SK-N-SH (cell line): ENCODE data around the gene TMEM14C. TPM values are rescaled to one million over a fixed set of nuclear protein-coding genes. Genes with fewer than 3 reads are reported as not detected.

Source experiments
- CTCF ChIA-PET: fragments of 300-600, 350-600 bp; formaldehyde crosslinking; extraction: SDS; loops from one replicate; lab custom pipeline; 2021; lab: Yijun Ruan, JAX
- POLR2A ChIA-PET: fragments of 350-600 bp; sonication (Branson Sonifier 250); formaldehyde crosslinking; extraction: SDS; loops from one replicate; lab custom pipeline; 2020; ENCODE audit warnings: antibody characterized with exemption, inconsistent platforms; lab: Yijun Ruan, JAX
- DNase-seq: peaks from one replicate; pipeline ENCODE4 v3.0.0; 2012
- H2AFZ ChIP-seq: fragments of 200-600 bp; sonication (generic); 2 replicates; pipeline ENCODE4 v1.8.1; 2016; ENCODE audit warnings: antibody characterized with exemption, mild to moderate bottlenecking, low read depth
- H3F3A ChIP-seq: fragments of 200-600 bp; sonication (generic); replicated peaks from 2 replicates; pipeline ENCODE3; 2016; ENCODE audit warnings: antibody characterized with exemption, mild to moderate bottlenecking; ENCODE audit not compliant: insufficient read depth
- H3K27ac ChIP-seq, 2 experiments: fragments of 200-500 bp in 1 of 2; fragments of 200-600 bp in 1 of 2; sonication (Bioruptor generic) in 1 of 2; sonication (generic), shearing (Covaris generic) in 1 of 2; 2 replicates each; pipeline versions ENCODE4 v1.5.1 to v1.6.1; 2014 to 2016; ENCODE audit warnings: low read depth in 2 of 2, inconsistent platforms in 1 of 2, low read length in 1 of 2, mild to moderate bottlenecking in 1 of 2, mixed read lengths in 1 of 2
- H3K27me3 ChIP-seq: fragments of 200-600 bp; sonication (generic), shearing (Covaris generic); 2 replicates; pipeline ENCODE4 v1.6.1; 2016; ENCODE audit warnings: mixed run types; ENCODE audit not compliant: insufficient read depth
- H3K36me3 ChIP-seq, 2 experiments: fragments of 200-500 bp in 1 of 2; fragments of 200-600 bp in 1 of 2; sonication (Bioruptor generic) in 1 of 2; sonication (generic) in 1 of 2; replicated peaks in 1 of 2; 2 replicates each; pipeline versions ENCODE3 to v1.5.1; 2014 to 2016; ENCODE audit warnings: low read length in 1 of 2, mild to moderate bottlenecking in 1 of 2; ENCODE audit not compliant: insufficient read depth in 2 of 2, control insufficient read depth in 1 of 2
- H3K4me1 ChIP-seq, 2 experiments: fragments of 200-500 bp in 1 of 2; fragments of 200-600 bp in 1 of 2; sonication (Bioruptor generic) in 1 of 2; sonication (generic), shearing (Covaris generic) in 1 of 2; 2 replicates each; pipeline versions ENCODE4 v1.5.1 to v1.6.1; 2014 to 2016; ENCODE audit warnings: low read depth in 1 of 2, low read length in 1 of 2, mixed run types in 1 of 2; ENCODE audit not compliant: insufficient read depth in 2 of 2, control insufficient read depth in 1 of 2
- H3K4me2 ChIP-seq: fragments of 200-600 bp; sonication (generic), shearing (Covaris generic); 2 replicates; pipeline ENCODE4 v1.6.1; 2017; ENCODE audit warnings: mixed run types
- H3K4me3 ChIP-seq, 2 experiments: fragments of 200-500 bp in 1 of 2; fragments of 200-600 bp in 1 of 2; sonication (Bioruptor generic) in 1 of 2; sonication (generic), shearing (Covaris generic) in 1 of 2; 2 replicates each; pipeline versions ENCODE4 v1.5.1 to v1.8.1; 2014 to 2016; ENCODE audit warnings: low read depth in 2 of 2, inconsistent platforms in 1 of 2, low read length in 1 of 2, mild to moderate bottlenecking in 1 of 2, mixed read lengths in 1 of 2, moderate library complexity in 1 of 2
- H3K79me2 ChIP-seq: fragments of 200-600 bp; sonication (generic); 2 replicates; pipeline ENCODE4 v1.8.1; 2017; ENCODE audit warnings: mild to moderate bottlenecking; ENCODE audit not compliant: insufficient read depth
- H3K9ac ChIP-seq: fragments of 200-600 bp; sonication (generic); 2 replicates; pipeline ENCODE4 v1.6.1; 2017; ENCODE audit warnings: mixed run types
- H3K9me2 ChIP-seq: fragments of 200-600 bp; sonication (generic); 2 replicates; pipeline ENCODE4 v1.6.1; 2017; ENCODE audit warnings: mixed run types
- H3K9me3 ChIP-seq: fragments of 200-600 bp; sonication (generic); 2 replicates; pipeline ENCODE4 v1.6.1; 2017; ENCODE audit warnings: mixed run types, mild to moderate bottlenecking, moderate library complexity
- H4K20me1 ChIP-seq: fragments of 200-600 bp; sonication (generic); 2 replicates; pipeline ENCODE4 v1.6.1; 2017; ENCODE audit warnings: mild to moderate bottlenecking, mixed run types; ENCODE audit not compliant: insufficient read depth
- CHD2 ChIP-seq: fragments of 150-350 bp; IDR thresholded peaks from 2 replicates; pipeline ENCODE4 v1.6.1; 2018; ENCODE audit warnings: low read length; ENCODE audit not compliant: partially characterized antibody
- ELF1 ChIP-seq: IDR thresholded peaks from 2 replicates; pipeline ENCODE4 v1.4.0; 2012
- FOXJ3 ChIP-seq: sonication (generic); formaldehyde crosslinking; IDR thresholded peaks from 2 replicates; pipeline ENCODE4 v1.5.1; 2020; ENCODE audit warnings: mild to moderate bottlenecking, missing genetic modification reagents
- FOXM1 ChIP-seq: IDR thresholded peaks from 2 replicates; pipeline ENCODE4 v1.4.0; 2012; ENCODE audit warnings: low read depth, mild to moderate bottlenecking
- GATA2 ChIP-seq: sonication (generic); formaldehyde crosslinking; IDR thresholded peaks from 2 replicates; pipeline ENCODE4 v1.5.0; 2020; ENCODE audit warnings: mild to moderate bottlenecking, missing genetic modification reagents
- MAX ChIP-seq: IDR thresholded peaks from 2 replicates; pipeline ENCODE4 v1.4.0; 2012; ENCODE audit warnings: low read depth
- MXI1 ChIP-seq: IDR thresholded peaks from 2 replicates; pipeline ENCODE4 v1.6.1; 2012; ENCODE audit warnings: mild to moderate bottlenecking, low read depth, low read length, improper control_type of control experiment
- NRF1 ChIP-seq: IDR thresholded peaks from 2 replicates; pipeline ENCODE4 v1.6.1; 2012; ENCODE audit warnings: low read depth, mild to moderate bottlenecking, low read length
- RAD21 ChIP-seq: IDR thresholded peaks from 2 replicates; pipeline ENCODE4 v1.6.1; 2012; ENCODE audit warnings: mild to moderate bottlenecking, low read length
- SIN3A ChIP-seq: IDR thresholded peaks from 2 replicates; pipeline ENCODE4 v1.6.1; 2012; ENCODE audit warnings: low read depth, mild to moderate bottlenecking, low read length, moderate library complexity, borderline replicate concordance
- SMC3 ChIP-seq: IDR thresholded peaks from 2 replicates; pipeline ENCODE4 v1.6.1; 2012; ENCODE audit warnings: low read depth, low read length, improper control_type of control experiment
- TAF1 ChIP-seq: IDR thresholded peaks from 2 replicates; pipeline ENCODE4 v1.6.1; 2012; ENCODE audit warnings: low read depth, mild to moderate bottlenecking, low read length, moderate library complexity, borderline replicate concordance
- TCF12 ChIP-seq: IDR thresholded peaks from 2 replicates; pipeline ENCODE4 v1.4.0; 2012
- TEAD4 ChIP-seq: IDR thresholded peaks from 2 replicates; pipeline ENCODE4 v1.4.0; 2012; ENCODE audit warnings: mild to moderate bottlenecking, borderline replicate concordance; ENCODE audit not compliant: insufficient read depth
- USF2 ChIP-seq: fragments of 150-350 bp; IDR thresholded peaks from 2 replicates; pipeline ENCODE4 v1.6.1; 2017; ENCODE audit warnings: antibody characterized with exemption, low read length, low read depth, borderline replicate concordance
- YY1 ChIP-seq: IDR thresholded peaks from 2 replicates; pipeline ENCODE4 v1.4.0; 2012; ENCODE audit warnings: low read depth, mild to moderate bottlenecking
- WGBS: methylation state at CpG from one replicate; pipeline ENCODE4 v1.1.6; 2017; ENCODE audit warnings: low lambda C conversion rate; 5-methylcytosine and 5-hydroxymethylcytosine counted together
- polyA plus RNA-seq, 3 experiments: library from polyadenylated mRNA; depleted of rRNA; stranded (reverse); fragments of >200 nt; gene quantifications; 2 replicates each; pipeline ENCODE4 v1.2.3, GENCODE V29; 2012
- TF ChIP-seq, protein P1 (sequence below): IDR thresholded peaks from 2 replicates; pipeline ENCODE4 v1.4.0; 2012; ENCODE audit warnings: low read depth, borderline replicate concordance
- TF ChIP-seq, protein P2 (sequence below): IDR thresholded peaks from 2 replicates; pipeline ENCODE4; 2012
- TF ChIP-seq, protein P3 (sequence below): IDR thresholded peaks from 2 replicates; pipeline ENCODE4 v1.6.1; 2012; ENCODE audit warnings: mild to moderate bottlenecking, low read depth, low read length, moderate library complexity
- TF ChIP-seq, protein P4 (sequence below): fragments of 200-600 bp; sonication (generic); IDR thresholded peaks from 2 replicates; pipeline ENCODE4 v1.6.1; 2017; ENCODE audit warnings: antibody characterized with exemption, mild to moderate bottlenecking, moderate library complexity

The TMEM14C gene
- polyA plus RNA-seq, 1 of the 3 experiments (the other 2 are of a cell fraction) = 199 TPM

DNA sequence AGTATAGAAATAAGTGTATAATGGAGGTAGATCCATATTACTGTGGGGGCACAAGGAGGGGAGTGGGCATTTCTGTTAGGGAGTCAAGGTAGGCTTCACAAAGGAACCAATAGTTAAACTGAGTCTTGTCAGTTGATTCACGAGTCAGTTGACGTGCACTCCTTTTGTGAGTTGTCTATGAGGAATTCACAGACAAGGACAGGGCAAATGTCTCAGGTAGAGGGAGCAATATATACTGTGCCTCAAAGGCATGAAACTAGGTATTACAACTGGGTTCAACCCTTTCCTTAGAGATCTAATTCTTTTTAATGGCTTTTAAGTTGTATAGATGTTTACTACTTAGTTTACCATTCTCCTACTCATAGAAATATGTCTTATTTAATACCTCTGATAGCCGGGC, 11.0 kb downstream of the TMEM14C start:
- H3K27ac ChIP-seq = peak overlapping the region in 1 of 2 experiments; percentile 69; a peak in 2 of 4 replicates
- peaks cover 24% of the 10 kb centered on the region in 2 experiments for H3K36me3 ChIP-seq
- TF ChIP-seq FOXM1 = no peak
- no peak for TF ChIP-seq CHD2
- no peak for TF ChIP-seq TEAD4
- TF ChIP-seq, protein P1, sequence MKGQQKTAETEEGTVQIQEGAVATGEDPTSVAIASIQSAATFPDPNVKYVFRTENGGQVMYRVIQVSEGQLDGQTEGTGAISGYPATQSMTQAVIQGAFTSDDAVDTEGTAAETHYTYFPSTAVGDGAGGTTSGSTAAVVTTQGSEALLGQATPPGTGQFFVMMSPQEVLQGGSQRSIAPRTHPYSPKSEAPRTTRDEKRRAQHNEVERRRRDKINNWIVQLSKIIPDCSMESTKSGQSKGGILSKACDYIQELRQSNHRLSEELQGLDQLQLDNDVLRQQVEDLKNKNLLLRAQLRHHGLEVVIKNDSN = no peak
- TF ChIP-seq, protein P2, sequence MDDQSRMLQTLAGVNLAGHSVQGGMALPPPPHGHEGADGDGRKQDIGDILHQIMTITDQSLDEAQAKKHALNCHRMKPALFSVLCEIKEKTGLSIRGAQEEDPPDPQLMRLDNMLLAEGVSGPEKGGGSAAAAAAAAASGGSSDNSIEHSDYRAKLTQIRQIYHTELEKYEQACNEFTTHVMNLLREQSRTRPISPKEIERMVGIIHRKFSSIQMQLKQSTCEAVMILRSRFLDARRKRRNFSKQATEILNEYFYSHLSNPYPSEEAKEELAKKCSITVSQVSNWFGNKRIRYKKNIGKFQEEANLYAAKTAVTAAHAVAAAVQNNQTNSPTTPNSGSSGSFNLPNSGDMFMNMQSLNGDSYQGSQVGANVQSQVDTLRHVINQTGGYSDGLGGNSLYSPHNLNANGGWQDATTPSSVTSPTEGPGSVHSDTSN = no peak
- TF ChIP-seq RAD21 = no peak
- TF ChIP-seq SMC3 = no peak
- no peak for TF ChIP-seq GATA2
- no peak for TF ChIP-seq MXI1
- TF ChIP-seq USF2 = no peak
- no peak for TF ChIP-seq YY1
- TF ChIP-seq, protein P3, sequence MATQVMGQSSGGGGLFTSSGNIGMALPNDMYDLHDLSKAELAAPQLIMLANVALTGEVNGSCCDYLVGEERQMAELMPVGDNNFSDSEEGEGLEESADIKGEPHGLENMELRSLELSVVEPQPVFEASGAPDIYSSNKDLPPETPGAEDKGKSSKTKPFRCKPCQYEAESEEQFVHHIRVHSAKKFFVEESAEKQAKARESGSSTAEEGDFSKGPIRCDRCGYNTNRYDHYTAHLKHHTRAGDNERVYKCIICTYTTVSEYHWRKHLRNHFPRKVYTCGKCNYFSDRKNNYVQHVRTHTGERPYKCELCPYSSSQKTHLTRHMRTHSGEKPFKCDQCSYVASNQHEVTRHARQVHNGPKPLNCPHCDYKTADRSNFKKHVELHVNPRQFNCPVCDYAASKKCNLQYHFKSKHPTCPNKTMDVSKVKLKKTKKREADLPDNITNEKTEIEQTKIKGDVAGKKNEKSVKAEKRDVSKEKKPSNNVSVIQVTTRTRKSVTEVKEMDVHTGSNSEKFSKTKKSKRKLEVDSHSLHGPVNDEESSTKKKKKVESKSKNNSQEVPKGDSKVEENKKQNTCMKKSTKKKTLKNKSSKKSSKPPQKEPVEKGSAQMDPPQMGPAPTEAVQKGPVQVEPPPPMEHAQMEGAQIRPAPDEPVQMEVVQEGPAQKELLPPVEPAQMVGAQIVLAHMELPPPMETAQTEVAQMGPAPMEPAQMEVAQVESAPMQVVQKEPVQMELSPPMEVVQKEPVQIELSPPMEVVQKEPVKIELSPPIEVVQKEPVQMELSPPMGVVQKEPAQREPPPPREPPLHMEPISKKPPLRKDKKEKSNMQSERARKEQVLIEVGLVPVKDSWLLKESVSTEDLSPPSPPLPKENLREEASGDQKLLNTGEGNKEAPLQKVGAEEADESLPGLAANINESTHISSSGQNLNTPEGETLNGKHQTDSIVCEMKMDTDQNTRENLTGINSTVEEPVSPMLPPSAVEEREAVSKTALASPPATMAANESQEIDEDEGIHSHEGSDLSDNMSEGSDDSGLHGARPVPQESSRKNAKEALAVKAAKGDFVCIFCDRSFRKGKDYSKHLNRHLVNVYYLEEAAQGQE = no peak
- no peak for TF ChIP-seq NRF1
- no peak for TF ChIP-seq MAX
- TF ChIP-seq ELF1 = no peak
- TF ChIP-seq, protein P4, sequence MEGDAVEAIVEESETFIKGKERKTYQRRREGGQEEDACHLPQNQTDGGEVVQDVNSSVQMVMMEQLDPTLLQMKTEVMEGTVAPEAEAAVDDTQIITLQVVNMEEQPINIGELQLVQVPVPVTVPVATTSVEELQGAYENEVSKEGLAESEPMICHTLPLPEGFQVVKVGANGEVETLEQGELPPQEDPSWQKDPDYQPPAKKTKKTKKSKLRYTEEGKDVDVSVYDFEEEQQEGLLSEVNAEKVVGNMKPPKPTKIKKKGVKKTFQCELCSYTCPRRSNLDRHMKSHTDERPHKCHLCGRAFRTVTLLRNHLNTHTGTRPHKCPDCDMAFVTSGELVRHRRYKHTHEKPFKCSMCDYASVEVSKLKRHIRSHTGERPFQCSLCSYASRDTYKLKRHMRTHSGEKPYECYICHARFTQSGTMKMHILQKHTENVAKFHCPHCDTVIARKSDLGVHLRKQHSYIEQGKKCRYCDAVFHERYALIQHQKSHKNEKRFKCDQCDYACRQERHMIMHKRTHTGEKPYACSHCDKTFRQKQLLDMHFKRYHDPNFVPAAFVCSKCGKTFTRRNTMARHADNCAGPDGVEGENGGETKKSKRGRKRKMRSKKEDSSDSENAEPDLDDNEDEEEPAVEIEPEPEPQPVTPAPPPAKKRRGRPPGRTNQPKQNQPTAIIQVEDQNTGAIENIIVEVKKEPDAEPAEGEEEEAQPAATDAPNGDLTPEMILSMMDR = no peak
- TF ChIP-seq TCF12 = no peak
- no peak for TF ChIP-seq FOXJ3 (CRISPR knock-in tag)
- TF ChIP-seq TAF1 = no peak
- TF ChIP-seq SIN3A = no peak
- 97% methylated on average over 3 of the region's 3 CpGs for WGBS
- H3K4me3 ChIP-seq = no peak overlapping the region
- H4K20me1 ChIP-seq = no peaks in the 10 kb centered on the region
- peaks cover 8% of the 10 kb centered on the region for H3F3A ChIP-seq
- no peak for DNase-seq
- H3K9ac ChIP-seq = no peak overlapping the region
- no peaks in the 10 kb centered on the region for H3K4me1 ChIP-seq
- ChIA-PET CTCF (no interaction called here), POLR2A (no interaction called here)
- no peak overlapping the region for H2AFZ ChIP-seq
- H3K79me2 ChIP-seq = peaks cover 8% of the 10 kb centered on the region; the same call in 1 of the 2 replicates
- no peaks in the 10 kb centered on the region for H3K9me2 ChIP-seq
- no peak overlapping the region for H3K4me2 ChIP-seq
- no peaks in the 10 kb centered on the region for H3K9me3 ChIP-seq
- no peaks in the 10 kb centered on the region for H3K27me3 ChIP-seq
